Heart right ventricle (tissue), 16 donors: ENCODE data around the gene TAF1A. TPM values are rescaled to one million over a fixed set of nuclear protein-coding genes. Genes with fewer than 3 reads are reported as not detected.

Experiments used
- ATAC-seq, 8 donors: fragments of 200-7000 bp; cut with Tn5 transposase; one replicate each; pipeline ENCODE4 v1.9.1; 2020; ENCODE audit warnings: mild to moderate bottlenecking in 8 of 8, moderate library complexity in 8 of 8, moderate number of reproducible peaks in 1 of 8
- DNase-seq, 2 donors: peaks; one replicate each; pipeline ENCODE4 v3.0.0-alpha.2; 2020
- H3K27ac ChIP-seq, 10 donors: fragments of 200-600 bp; sonication (generic) in 2 of 10; one replicate each; pipeline versions ENCODE4 v1.5.0 to v1.8.0; 2020 to 2022; ENCODE audit warnings: mild to moderate bottlenecking in 3 of 10
- H3K27me3 ChIP-seq, 7 donors: fragments of 200-600 bp; one replicate each; pipeline ENCODE4 v1.8.0; 2021 to 2022; ENCODE audit warnings: mild to moderate bottlenecking in 2 of 7
- H3K36me3 ChIP-seq, 9 donors: fragments of 200-600 bp; sonication (generic) in 1 of 9; one replicate each; pipeline versions ENCODE4 v1.5.0 to v1.8.0; 2020 to 2022; ENCODE audit warnings: mild to moderate bottlenecking in 2 of 9
- H3K4me1 ChIP-seq, 9 donors: fragments of 200-600 bp; sonication (generic) in 1 of 9; one replicate each; pipeline versions ENCODE4 v1.5.0 to v1.8.0; 2020 to 2022; ENCODE audit warnings: mild to moderate bottlenecking in 4 of 9
- H3K4me3 ChIP-seq, 10 donors: fragments of 200-600 bp; sonication (generic) in 2 of 10; one replicate each; pipeline versions ENCODE4 v1.5.0 to v1.8.0; 2020 to 2022; ENCODE audit warnings: mild to moderate bottlenecking in 7 of 10, moderate library complexity in 2 of 10
- H3K9me3 ChIP-seq, 11 donors: fragments of 200-600 bp in 10 of 11; sonication (generic) in 2 of 11; one replicate each; pipeline versions ENCODE4 v1.5.0 to v1.8.0; 2013 to 2022; ENCODE audit warnings: mild to moderate bottlenecking in 2 of 11, control low read depth in 1 of 11, moderate library complexity in 1 of 11
- CTCF ChIP-seq, 9 donors: fragments of 200-600 bp; sonication (generic) in 2 of 9; IDR thresholded peaks; one replicate each; pipeline versions ENCODE4 v1.5.0 to v1.8.0; 2021 to 2022; ENCODE audit warnings: antibody characterized with exemption in 9 of 9, mild to moderate bottlenecking in 5 of 9, moderate library complexity in 1 of 9
- WGBS, 2 donors: extraction: QIAGEN DNeasy Blood & Tissue Kit; methylation state at CpG; one replicate each; pipeline ENCODE4 v1.1.7; 2013; ENCODE audit warnings: inconsistent platforms in 1 of 2; 5-methylcytosine and 5-hydroxymethylcytosine counted together
- intact Hi-C, 10 donors: fragments of 100-400 bp; cut with DNase I; formaldehyde crosslinking; loops; one replicate each; pipeline versions ENCODE4 v1.11.1 to v1.14.2; 2022
- long read RNA-seq, 3 donors: library from polyadenylated mRNA; unstranded; transcript quantifications; one replicate each; pipeline ENCODE4 v2.0.0, GENCODE V29; 2020 to 2021
- polyA plus RNA-seq, 2 donors: library from polyadenylated mRNA; stranded (reverse); fragments of 200-250 nt; gene quantifications; one replicate each; pipeline ENCODE4 v1.2.3, GENCODE V29; 2013
- total RNA-seq, 10 donors: library from RNA; stranded (reverse); fragmentation: NEBNext Ultra II Directional in 3 of 10; extraction: Animal tissue kit (Norgen Biotek cat#: 25700) in 3 of 10; gene quantifications; one replicate each; pipeline versions ENCODE4 v1.2.1 to v1.2.4, GENCODE V29; 2021 to 2023
- donor health status: Arrhythmogenic right ventricular cardiomyopathy.
- donor health status: ischemic (EF 13 %, LVEDD 7.1; RV severe dilation, severe dysfunction).
- donor health status: healthy with polysubstance abuse.
- donor health status: DM: no; HTN: yes; CAD: no.
- donor health status: DM: no; HTN: no; CAD: no.
- donor health status: ischemic (EF 25% LVEDD 6.9; RV normal size, moderate dysfunction).
- donor health status: ischemic (EF 25% LVEDD 5.7; RV mildly dilated, moderate dysfunction).
- donor health status: healthy.
- donor health status: DM: yes; HTN: yes; CAD: no.
- donor health status: Ischemic cardiomyopathy.
- donor health status: ischemic (EF 35%, LVEDD 5.7; RV mildly dilated, moderate dysfunction).
- donor health status: nonischemic (EF 11% LVEDD 7.7; RV severe dilation, severe dysfunction).
- donor health status: DM: yes; HTN: yes; CAD: no.
- donor health status: PGD.
- donor health status: ischemic (EF 29% LVEDD 5.4; RV normal size, mild dysfunction).
- donor health status: nonischemic (EF 23%, LVEDD 6.1; RV moderate dilation, normal function).

TAF1A gene
- total RNA-seq (1 to 10 TPM; 1.3 to 3.3 (median 1.8) TPM), polyA plus RNA-seq (1 to 10 TPM; 1.1 to 1.2 TPM)
- long read RNA-seq, donor 1, partial matches to known transcripts = 0 of 1 reads
- long read RNA-seq, donor 1, other reads (novel, unspliced or antisense) = 1 of 1 reads
- long read RNA-seq, donor 2, partial matches to known transcripts = 0 of 1 reads
- long read RNA-seq, donor 2, other reads (novel, unspliced or antisense) = 1 of 1 reads
- long read RNA-seq, donor 3 = 0 reads

GRCh38 chr1:222589462-222590302 is at the start of gene TAF1A:
TSS of gene TAF1A (minus strand) at chr1:222589933.
- Histone ChIP-seq H3K27ac (peak within 1 kb of the TSS in 9 of 10 donors; percentile 67 to 92 (median 79)), H3K4me1 (peaks cover 0 to 23% (median 10%) of the 10 kb centered on the region in 9 donors), H3K36me3 (peaks cover 0 to 35% (median 0%) of the 10 kb centered on the region in 9 donors), H3K27me3 (no peaks in the 10 kb centered on the region), H3K9me3 (peaks cover 0 to 4% (median 0%) of the 10 kb centered on the region in 11 donors), H3K4me3 (peak within 1 kb of the TSS; percentile 47 to 80 (median 74))
- WGBS, 2 donors = 0 to 1% methylated on average over 41 of the region's 41 CpGs
- no peak for TF ChIP-seq CTCF (IDR thresholded peaks at IDR 0.05)
- ATAC-seq (peak; percentile 94 to 100 (median 98)), DNase-seq (peak; percentile 83 to 89)
- intact Hi-C loops = loop anchor here in 1 of 10 donors (2.0 to 5.0 kb wide), 2 partner anchors 27 to 43 kb away; no protein-coding TSS in a partner anchor

GRCh38 chr1:222634180-222635013 is 44.7 kb upstream of the TAF1A start:
- peak overlapping the region in 1 of 10 donors; percentile 16 for H3K27ac ChIP-seq
- intact Hi-C loops = loop anchor here in 9 of 10 donors (1.0 to 5.0 kb wide), 4 partner anchors 47 to 172 kb away; partner anchors contain the start of gene TAF1A (in 1 of the 9)
- peak; percentile 85 to 95 (median 90) for TF ChIP-seq CTCF (IDR thresholded peaks at IDR 0.05)
- ATAC-seq (peak in 7 of 8 donors; percentile 55 to 84 (median 77)), DNase-seq (peak in 1 of 2 donors; percentile 85)
- H3K27me3 ChIP-seq = no peaks in the 10 kb centered on the region
- H3K9me3 ChIP-seq = no peaks in the 10 kb centered on the region
- peaks cover 0 to 93% (median 16%) of the 10 kb centered on the region in 9 donors for H3K36me3 ChIP-seq
- 42 to 46% methylated on average over 7 of the region's 7 CpGs for WGBS, 2 donors
- H3K4me1 ChIP-seq = no peaks in the 10 kb centered on the region
- H3K4me3 ChIP-seq = no peak overlapping the region

GRCh38 chr1:222632749-222633148 is 43.0 kb upstream of the TAF1A start:
- Histone ChIP-seq H3K27me3 (no peaks in the 10 kb centered on the region), H3K9me3 (no peaks in the 10 kb centered on the region), H3K27ac (no peak overlapping the region), H3K4me1 (no peaks in the 10 kb centered on the region), H3K4me3 (no peak overlapping the region), H3K36me3 (peaks cover 0 to 93% (median 22%) of the 10 kb centered on the region in 9 donors)
- intact Hi-C loops = loop anchor here in 2 of 10 donors (5.0 kb wide), 2 partner anchors 45 to 170 kb away; partner anchors contain the start of gene TAF1A (in 1 of the 2)
- no peak for DNase-seq
- no peak for ATAC-seq
- WGBS, 2 donors = 73 to 78% methylated on average over 2 of the region's 2 CpGs
- TF ChIP-seq CTCF (IDR thresholded peaks at IDR 0.05) = no peak
